Endothelial cell of umbilical vein (primary cell): ENCODE results near the gene SLC7A6. TPM values are rescaled to one million over a fixed set of nuclear protein-coding genes. Genes with fewer than 3 reads are reported as not detected.

Source experiments
- BruUV-seq: library from RNA; stranded (reverse); fragments of 400-500 nt; replicated peaks from 2 replicates; lab custom pipeline; 2021; lab: Mats Ljungman, UMichigan
- CTCF ChIA-PET: fragments of 300-600, 350-600 bp; sonication (Branson Sonifier 250); formaldehyde crosslinking; loops from one replicate; lab custom pipeline; 2021; ENCODE audit warnings: antibody characterized with exemption, inconsistent platforms; lab: Charles Lee
- POLR2A ChIA-PET: fragments of 300-600, 350-600 bp; sonication (Branson Sonifier 250); formaldehyde crosslinking; loops from one replicate; lab custom pipeline; 2021; ENCODE audit warnings: antibody characterized with exemption, inconsistent platforms; lab: Charles Lee
- DNase-seq: peaks from one replicate; pipeline ENCODE4 v3.0.0-alpha.2; 2011; ENCODE audit warnings: low read depth, low spot score
- FAIRE-seq: peaks from 2 replicates; lab custom pipeline; 2011; peaks lifted over from hg19 to GRCh38; lab: Jason Lieb, UNC
- H2AFZ ChIP-seq: 2 replicates; pipeline ENCODE4 v1.6.0; 2012; ENCODE audit warnings: low read depth, low read length, control low read depth, inconsistent platforms
- H3K27ac ChIP-seq: 2 replicates; pipeline ENCODE4 v1.5.1; 2011; ENCODE audit warnings: low read depth, mild to moderate bottlenecking, control low read depth, low read length, moderate library complexity; ENCODE audit not compliant: insufficient read depth
- H3K27me3 ChIP-seq, 2 experiments: 2 replicates each; pipeline versions ENCODE4 v1.6.0 to v1.6.1; 2011; ENCODE audit warnings: low read length in 2 of 2, mixed read lengths in 1 of 2; ENCODE audit not compliant: control insufficient read depth in 2 of 2, insufficient read depth in 2 of 2
- H3K36me3 ChIP-seq, 2 experiments: 2 replicates in 1 of 2; 3 replicates in 1 of 2; pipeline ENCODE4 v1.5.1; 2011; ENCODE audit warnings: low read length in 2 of 2, mild to moderate bottlenecking in 1 of 2, moderate library complexity in 1 of 2; ENCODE audit not compliant: control insufficient read depth in 2 of 2, insufficient read depth in 2 of 2; ENCODE audit errors: extremely low read depth in 1 of 2
- H3K4me1 ChIP-seq: 3 replicates; pipeline ENCODE4 v1.5.1; 2011; ENCODE audit warnings: mild to moderate bottlenecking, low read length; ENCODE audit not compliant: control insufficient read depth, insufficient read depth; ENCODE audit errors: extremely low read depth
- H3K4me2 ChIP-seq: 2 replicates; pipeline ENCODE4 v1.6.1; 2011; ENCODE audit warnings: low read length, control low read depth, mixed read lengths; ENCODE audit not compliant: insufficient read depth
- H3K4me3 ChIP-seq, 3 experiments: fragments of 200-600 bp in 1 of 3; sonication (generic), shearing (Covaris generic) in 1 of 3; replicated peaks in 1 of 3; 2 replicates each; pipeline ENCODE4 v1.5.1; 2011 to 2016; ENCODE audit warnings: control low read depth in 3 of 3, low read length in 3 of 3, mild to moderate bottlenecking in 2 of 3, inconsistent platforms in 1 of 3, low read depth in 1 of 3, moderate library complexity in 1 of 3; ENCODE audit not compliant: insufficient read depth in 1 of 3
- H3K79me2 ChIP-seq: 2 replicates; pipeline ENCODE4 v1.6.0; 2012; ENCODE audit warnings: low read length, inconsistent platforms; ENCODE audit not compliant: control insufficient read depth, insufficient read depth
- H3K9ac ChIP-seq: replicated peaks from 2 replicates; pipeline ENCODE3; 2011; ENCODE audit warnings: low read length, control low read depth; ENCODE audit not compliant: insufficient read depth; ENCODE audit errors: extremely low read depth
- H3K9me1 ChIP-seq: replicated peaks from 3 replicates; pipeline ENCODE4 v1.6.0; 2011; ENCODE audit warnings: mild to moderate bottlenecking, low read length; ENCODE audit not compliant: control insufficient read depth, insufficient read depth; ENCODE audit errors: extremely low read depth
- H3K9me3 ChIP-seq: replicated peaks from 2 replicates; pipeline ENCODE4 v1.5.1; 2012; ENCODE audit warnings: low read length, inconsistent platforms; ENCODE audit not compliant: control insufficient read depth, insufficient read depth
- H4K20me1 ChIP-seq: replicated peaks from 2 replicates; pipeline ENCODE3; 2011; ENCODE audit warnings: mild to moderate bottlenecking, low read length; ENCODE audit not compliant: control insufficient read depth, insufficient read depth; ENCODE audit errors: extremely low read depth
- EZH2 ChIP-seq: IDR thresholded peaks from 2 replicates; pipeline ENCODE4 v1.6.1; 2012; ENCODE audit warnings: borderline replicate concordance, low read depth, mild to moderate bottlenecking, moderate library complexity, low read length, inconsistent platforms; ENCODE audit not compliant: severe bottlenecking
- GATA2 ChIP-seq: IDR thresholded peaks from 2 replicates; pipeline ENCODE4 v1.7.0; 2011; ENCODE audit warnings: low read depth, mild to moderate bottlenecking, moderate library complexity, mixed read lengths, low read length; ENCODE audit not compliant: insufficient read length, insufficient read depth
- JUN ChIP-seq: IDR thresholded peaks from 2 replicates; pipeline ENCODE4 v1.6.1; 2011; ENCODE audit warnings: borderline replicate concordance, low read depth; ENCODE audit not compliant: insufficient read length, insufficient read depth
- MAX ChIP-seq: IDR thresholded peaks from 2 replicates; pipeline ENCODE4 v1.6.1; 2011; ENCODE audit not compliant: insufficient read depth, insufficient read length
- POLR2A ChIP-seq: IDR thresholded peaks from 2 replicates; pipeline ENCODE4 v1.6.1; 2012; ENCODE audit warnings: low read depth, mild to moderate bottlenecking, control low read depth, low read length
- POLR2AphosphoS5 ChIP-seq: IDR thresholded peaks from 2 replicates; pipeline ENCODE4 v1.6.1; 2012; ENCODE audit warnings: low read depth, mild to moderate bottlenecking, control low read depth, low read length, moderate library complexity; ENCODE audit not compliant: insufficient read depth
- dilution Hi-C: fragments of 300-500 bp; cut with MboI; formaldehyde crosslinking; loops from one replicate; pipeline ENCODE4 v1.15.0; 2019; ENCODE audit warnings: low sequenced_read_pairs; ENCODE audit not compliant: extremely low pct_ligation_motif_present
- intact Hi-C: fragments of 100-400 bp; cut with micrococcal nuclease; formaldehyde crosslinking; loops from one replicate; pipeline ENCODE4 v1.10.0; 2022
- polyA plus RNA-seq, 4 experiments: library from polyadenylated mRNA; depleted of rRNA in 3 of 4; stranded (reverse) in 3 of 4; unstranded in 1 of 4; fragments of >200 nt; gene quantifications; 2 replicates each; pipeline versions ENCODE4 v1.2.1 to v1.2.3, GENCODE V29; 2011 to 2012; ENCODE audit warnings: missing spikeins in 1 of 4
- total RNA-seq: library from RNA; stranded (reverse); gene quantifications from 2 replicates; pipeline ENCODE4 v1.2.3, GENCODE V29; 2021
- TF ChIP-seq, protein P1 (sequence below), 2 donors: IDR thresholded peaks; 1 replicate in 1 of 2; 2 replicates in 1 of 2; pipeline ENCODE4 v1.5.1; 2011; ENCODE audit warnings: low read length in 2 of 2, mild to moderate bottlenecking in 2 of 2, moderate library complexity in 2 of 2, control low read depth in 1 of 2, inconsistent platforms in 1 of 2, low read depth in 1 of 2; ENCODE audit not compliant: insufficient read depth in 1 of 2; ENCODE audit errors: extremely low read depth in 1 of 2

Gene SLC7A6
- total and polyA plus RNA-seq, 2 donors (not counting 3 experiments of a cell fraction or from before 2014, with no cell fraction given), result 68.0 to 86.5 TPM

- BruUV-seq, result no TSS peak
- DNase-seq (no peak), FAIRE-seq (no peak)
- H3K9ac ChIP-seq, result no peak overlapping the region
- ChIA-PET CTCF (interaction anchor here (1.1 to 1.5 kb wide), 3 partner anchors 46 to 226 kb away, joined by 3 to 5 read pairs (median 3); no protein-coding TSS in a partner anchor), POLR2A (no interaction called here)
- H3K27ac ChIP-seq, result no peak overlapping the region
- H3K79me2 ChIP-seq, result no peaks in the 10 kb centered on the region
- H3K4me2 ChIP-seq, result no peak overlapping the region
- H3K4me1 ChIP-seq, result no peaks in the 10 kb centered on the region
- no peaks in the 10 kb centered on the region for H3K36me3 ChIP-seq
- H3K9me3 ChIP-seq, result no peaks in the 10 kb centered on the region
- no peaks in the 10 kb centered on the region for H3K27me3 ChIP-seq
- H2AFZ ChIP-seq, result no peak overlapping the region
- dilution Hi-C loops (no loop called here), intact Hi-C loops (no loop called here)
- no peaks in the 10 kb centered on the region for H3K9me1 ChIP-seq
- H4K20me1 ChIP-seq, result peaks cover 3% of the 10 kb centered on the region
- no peak overlapping the region for H3K4me3 ChIP-seq
- TF ChIP-seq GATA2 (no peak), JUN (no peak), POLR2A (no peak), EZH2 (no peak), MAX (no peak), POLR2AphosphoS5 (no peak)
- TF ChIP-seq, protein P1, sequence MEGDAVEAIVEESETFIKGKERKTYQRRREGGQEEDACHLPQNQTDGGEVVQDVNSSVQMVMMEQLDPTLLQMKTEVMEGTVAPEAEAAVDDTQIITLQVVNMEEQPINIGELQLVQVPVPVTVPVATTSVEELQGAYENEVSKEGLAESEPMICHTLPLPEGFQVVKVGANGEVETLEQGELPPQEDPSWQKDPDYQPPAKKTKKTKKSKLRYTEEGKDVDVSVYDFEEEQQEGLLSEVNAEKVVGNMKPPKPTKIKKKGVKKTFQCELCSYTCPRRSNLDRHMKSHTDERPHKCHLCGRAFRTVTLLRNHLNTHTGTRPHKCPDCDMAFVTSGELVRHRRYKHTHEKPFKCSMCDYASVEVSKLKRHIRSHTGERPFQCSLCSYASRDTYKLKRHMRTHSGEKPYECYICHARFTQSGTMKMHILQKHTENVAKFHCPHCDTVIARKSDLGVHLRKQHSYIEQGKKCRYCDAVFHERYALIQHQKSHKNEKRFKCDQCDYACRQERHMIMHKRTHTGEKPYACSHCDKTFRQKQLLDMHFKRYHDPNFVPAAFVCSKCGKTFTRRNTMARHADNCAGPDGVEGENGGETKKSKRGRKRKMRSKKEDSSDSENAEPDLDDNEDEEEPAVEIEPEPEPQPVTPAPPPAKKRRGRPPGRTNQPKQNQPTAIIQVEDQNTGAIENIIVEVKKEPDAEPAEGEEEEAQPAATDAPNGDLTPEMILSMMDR (IDR thresholded peaks at IDR 0.05; ENCODE audit: extremely low read depth in 1 of 2, insufficient read depth in 1 of 2, low read depth in 1 of 2, low read length in 2 of 2), result no peak
Measured at GRCh38 chr16:68219725-68220351, 44.5 kb upstream of the SLC7A6 start.
